Hepatocyte (in vitro differentiated cells): ENCODE results near the gene HPCAL4. TPM values are rescaled to one million over a fixed set of nuclear protein-coding genes. Genes with fewer than 3 reads are reported as not detected.

Experiments used
- DNase-seq: peaks from one replicate; pipeline ENCODE4 v3.0.0-alpha.2; 2016; ENCODE audit warnings: low spot score
- H2AFZ ChIP-seq: fragments of 200-600 bp; sonication (generic); 2 replicates; pipeline ENCODE4 v1.6.0; 2016; ENCODE audit warnings: antibody characterized with exemption, mild to moderate bottlenecking
- H3K27ac ChIP-seq: fragments of 200-600 bp; sonication (generic); 2 replicates; pipeline ENCODE4 v1.5.1; 2016; ENCODE audit warnings: mild to moderate bottlenecking
- H3K27me3 ChIP-seq: fragments of 200-600 bp; sonication (generic); 2 replicates; pipeline ENCODE4 v1.6.1; 2016
- H3K36me3 ChIP-seq: fragments of 200-600 bp; sonication (generic); replicated peaks from 2 replicates; pipeline ENCODE4 v1.5.1; 2016; ENCODE audit warnings: low read depth; ENCODE audit not compliant: insufficient read depth
- H3K4me1 ChIP-seq: fragments of 200-600 bp; sonication (generic); 2 replicates; pipeline ENCODE4 v1.5.1; 2016; ENCODE audit warnings: mild to moderate bottlenecking, moderate library complexity; ENCODE audit not compliant: insufficient read depth
- H3K4me2 ChIP-seq: fragments of 200-600 bp; sonication (generic); 2 replicates; pipeline ENCODE4 v1.6.0; 2016
- H3K4me3 ChIP-seq: fragments of 200-600 bp; sonication (generic); 2 replicates; pipeline ENCODE4 v1.5.1; 2016; ENCODE audit warnings: mild to moderate bottlenecking
- H3K79me2 ChIP-seq: fragments of 200-600 bp; sonication (generic); 2 replicates; pipeline ENCODE4 v1.6.0; 2017; ENCODE audit warnings: mild to moderate bottlenecking
- H3K9me2 ChIP-seq: fragments of 200-600 bp; sonication (generic); replicated peaks from 2 replicates; pipeline ENCODE4 v1.6.0; 2017; ENCODE audit warnings: mild to moderate bottlenecking; ENCODE audit not compliant: insufficient read depth
- H3K9me3 ChIP-seq: fragments of 200-600 bp; sonication (generic); 2 replicates; pipeline ENCODE4 v1.5.1; 2016; ENCODE audit warnings: low read depth, mild to moderate bottlenecking
- H4K20me1 ChIP-seq: fragments of 200-600 bp; sonication (generic); 2 replicates; pipeline ENCODE4 v1.6.0; 2016; ENCODE audit warnings: mild to moderate bottlenecking; ENCODE audit not compliant: insufficient read depth, poor library complexity, severe bottlenecking
- CTCF ChIP-seq: fragments of 200-600 bp; sonication (generic); IDR thresholded peaks from 2 replicates; pipeline ENCODE4 v1.5.1; 2016; ENCODE audit warnings: antibody characterized with exemption, mild to moderate bottlenecking; ENCODE audit not compliant: poor library complexity
- EZH2 ChIP-seq: fragments of 200-600 bp; sonication (generic); IDR thresholded peaks from 2 replicates; pipeline ENCODE4 v1.6.1; 2016; ENCODE audit warnings: antibody characterized with exemption, mild to moderate bottlenecking, borderline replicate concordance
- EZH2phosphoT487 ChIP-seq: fragments of 200-600 bp; sonication (generic); IDR thresholded peaks from one replicate; pipeline ENCODE4 v1.6.1; 2018; ENCODE audit warnings: antibody characterized with exemption, mild to moderate bottlenecking, low read depth, moderate library complexity; ENCODE audit not compliant: unreplicated experiment, severe bottlenecking
- WGBS: methylation state at CpG from one replicate; pipeline ENCODE4 v1.1.6; 2016; ENCODE audit warnings: low lambda C conversion rate; ENCODE audit errors: missing lambda C conversion rate; 5-methylcytosine and 5-hydroxymethylcytosine counted together
- polyA plus RNA-seq: library from polyadenylated mRNA; unstranded; fragments of >200 nt; fragmentation: Nextera tagmentation; extraction: Ambion mirVana; gene quantifications from 2 replicates; pipeline ENCODE4 v1.2.1, GENCODE V29; 2016
- total RNA-seq: library from RNA; depleted of rRNA; stranded (reverse); fragments of >200 nt; gene quantifications from 2 replicates; pipeline ENCODE4 v1.2.3, GENCODE V29; 2014

The HPCAL4 gene
- total and polyA plus RNA-seq, 2 experiments from 2014 or later = 13.8 to 15.8 TPM

- DNase-seq = no peak
- Histone ChIP-seq H3K9me3 (no peaks in the 10 kb centered on the region), H3K9me2 (no peaks in the 10 kb centered on the region), H3K4me1 (no peaks in the 10 kb centered on the region), H3K36me3 (no peaks in the 10 kb centered on the region), H3K27me3 (peaks cover 76% of the 10 kb centered on the region), H3K4me2 (no peak overlapping the region), H2AFZ (no peak overlapping the region), H3K79me2 (no peaks in the 10 kb centered on the region), H3K4me3 (no peak overlapping the region), H4K20me1 (no peaks in the 10 kb centered on the region), H3K27ac (no peak overlapping the region)
- WGBS = 70% methylated on average over 4 of the region's 4 CpGs
- TF ChIP-seq CTCF = no peak
- TF ChIP-seq EZH2 = no peak
- no peak for TF ChIP-seq EZH2phosphoT487
Measured at GRCh38 chr1:39729842-39730241, 38.6 kb upstream of the HPCAL4 start.

GRCh38 chr1:39729030-39729429, 37.8 kb upstream of the HPCAL4 start:
- no peak overlapping the region for H3K27ac ChIP-seq
- no peaks in the 10 kb centered on the region for H3K79me2 ChIP-seq
- no peaks in the 10 kb centered on the region for H4K20me1 ChIP-seq
- no peak for DNase-seq
- 67% methylated on average over 3 of the region's 3 CpGs for WGBS
- H3K9me2 ChIP-seq = no peaks in the 10 kb centered on the region
- H3K27me3 ChIP-seq = peaks cover 84% of the 10 kb centered on the region
- H2AFZ ChIP-seq = no peak overlapping the region
- H3K4me3 ChIP-seq = no peak overlapping the region
- H3K36me3 ChIP-seq = no peaks in the 10 kb centered on the region
- no peaks in the 10 kb centered on the region for H3K9me3 ChIP-seq
- no peak overlapping the region for H3K4me2 ChIP-seq
- H3K4me1 ChIP-seq = no peaks in the 10 kb centered on the region
- TF ChIP-seq CTCF (no peak), EZH2phosphoT487 (no peak), EZH2 (no peak)

DNA sequence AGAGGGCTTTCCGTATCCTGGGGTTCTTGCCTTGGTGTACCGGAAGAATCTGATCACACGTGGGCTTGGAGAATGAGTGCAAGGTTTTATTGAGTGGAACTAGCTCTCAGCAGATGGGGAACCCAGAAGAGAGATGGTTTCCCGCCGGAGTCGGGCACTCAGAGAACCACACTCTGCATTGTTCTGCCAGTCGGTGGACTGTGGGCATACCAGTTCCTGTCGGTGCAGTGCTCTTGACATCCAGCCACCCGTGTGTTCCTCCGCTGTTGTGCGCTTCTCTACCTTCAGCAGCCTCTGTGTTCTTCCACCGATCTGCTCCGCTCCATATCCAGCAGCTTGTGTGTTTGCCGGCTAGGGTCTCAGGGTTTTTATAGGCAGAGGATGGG, 36.7 kb upstream of the HPCAL4 start:
- Histone ChIP-seq H3K27ac (no peak overlapping the region), H3K4me2 (no peak overlapping the region), H3K9me3 (no peaks in the 10 kb centered on the region), H3K79me2 (no peaks in the 10 kb centered on the region), H2AFZ (no peak overlapping the region), H4K20me1 (no peaks in the 10 kb centered on the region), H3K27me3 (peaks cover 83% of the 10 kb centered on the region), H3K9me2 (no peaks in the 10 kb centered on the region), H3K4me1 (no peaks in the 10 kb centered on the region), H3K36me3 (no peaks in the 10 kb centered on the region), H3K4me3 (no peak overlapping the region)
- WGBS = 79% methylated on average over 14 of the region's 14 CpGs
- TF ChIP-seq EZH2phosphoT487 = no peak
- no peak for TF ChIP-seq CTCF
- no peak for TF ChIP-seq EZH2
- DNase-seq = no peak
